HUES48 (cell line): ENCODE measurements around the gene CCDC92.

ENCODE experiments used
- H3K27ac ChIP-seq: one replicate; pipeline ENCODE4 v1.7.0; 2013; ENCODE audit warnings: low read depth, low read length, inconsistent platforms
- H3K27me3 ChIP-seq: 2 replicates; pipeline ENCODE4 v1.6.1; 2013; ENCODE audit warnings: mild to moderate bottlenecking, low read length; ENCODE audit not compliant: control insufficient read depth, insufficient read depth
- H3K36me3 ChIP-seq: 2 replicates; pipeline ENCODE4 v1.6.1; 2013; ENCODE audit warnings: low read length; ENCODE audit not compliant: control insufficient read depth, insufficient read depth
- H3K4me1 ChIP-seq: 2 replicates; pipeline ENCODE4 v1.6.1; 2013; ENCODE audit warnings: mild to moderate bottlenecking, low read length; ENCODE audit not compliant: control insufficient read depth, insufficient read depth
- H3K4me3 ChIP-seq: 2 replicates; pipeline ENCODE4 v1.5.1; 2013; ENCODE audit warnings: mild to moderate bottlenecking, low read depth, low read length
- H3K9ac ChIP-seq: 2 replicates; pipeline ENCODE4 v1.6.1; 2013; ENCODE audit warnings: mild to moderate bottlenecking, low read depth, low read length, moderate library complexity
- H3K9me3 ChIP-seq: 2 replicates; pipeline ENCODE4 v1.6.1; 2013; ENCODE audit warnings: low read length; ENCODE audit not compliant: control insufficient read depth, insufficient read depth

Gene CCDC92

GRCh38 chr12:124000111-124000510 is 27.5 kb upstream of the CCDC92 start:
- H3K4me3 ChIP-seq, result no peak overlapping the region
- no peaks in the 10 kb centered on the region for H3K4me1 ChIP-seq
- H3K9ac ChIP-seq, result no peak overlapping the region
- no peak overlapping the region for H3K27ac ChIP-seq
- H3K27me3 ChIP-seq, result no peaks in the 10 kb centered on the region
- H3K9me3 ChIP-seq, result no peaks in the 10 kb centered on the region
- peaks cover 14% of the 10 kb centered on the region; the same call in 1 of the 2 replicates for H3K36me3 ChIP-seq

GRCh38 chr12:123998991-123999359 is 26.3 kb upstream of the CCDC92 start:
- H3K9ac ChIP-seq, result no peak overlapping the region
- no peak overlapping the region for H3K27ac ChIP-seq
- no peak overlapping the region for H3K4me3 ChIP-seq
- no peaks in the 10 kb centered on the region for H3K27me3 ChIP-seq
- no peaks in the 10 kb centered on the region for H3K4me1 ChIP-seq
- no peaks in the 10 kb centered on the region for H3K9me3 ChIP-seq
- H3K36me3 ChIP-seq, result peaks cover 14% of the 10 kb centered on the region; the same call in 1 of the 2 replicates

- H3K27ac ChIP-seq, result no peak overlapping the region
- H3K9me3 ChIP-seq, result no peaks in the 10 kb centered on the region
- H3K27me3 ChIP-seq, result no peaks in the 10 kb centered on the region
- no peak overlapping the region for H3K4me3 ChIP-seq
- H3K9ac ChIP-seq, result no peak overlapping the region
- H3K36me3 ChIP-seq, result peaks cover 14% of the 10 kb centered on the region; the same call in 1 of the 2 replicates
- no peaks in the 10 kb centered on the region for H3K4me1 ChIP-seq
Observed at GRCh38 chr12:123998344-123998990, 25.8 kb upstream of the CCDC92 start.

- Histone ChIP-seq H3K27me3 (no peaks in the 10 kb centered on the region), H3K4me3 (no peak overlapping the region), H3K36me3 (peaks cover 18% of the 10 kb centered on the region; the same call in 1 of the 2 replicates), H3K9ac (no peak overlapping the region), H3K4me1 (no peaks in the 10 kb centered on the region), H3K27ac (no peak overlapping the region), H3K9me3 (no peaks in the 10 kb centered on the region)
Observed at GRCh38 chr12:123997908-123998307, 25.3 kb upstream of the CCDC92 start.

- Histone ChIP-seq H3K27me3 (no peaks in the 10 kb centered on the region), H3K27ac (no peak overlapping the region), H3K4me1 (no peaks in the 10 kb centered on the region), H3K36me3 (peaks cover 23% of the 10 kb centered on the region; the same call in 1 of the 2 replicates), H3K9me3 (no peaks in the 10 kb centered on the region), H3K9ac (no peak overlapping the region), H3K4me3 (no peak overlapping the region)
Observed at GRCh38 chr12:123997033-123997822, 24.6 kb upstream of the CCDC92 start.

- Histone ChIP-seq H3K9me3 (no peaks in the 10 kb centered on the region), H3K36me3 (peaks cover 21% of the 10 kb centered on the region; the same call in 1 of the 2 replicates), H3K9ac (no peak overlapping the region), H3K27ac (no peak overlapping the region), H3K27me3 (no peaks in the 10 kb centered on the region), H3K4me3 (no peak overlapping the region), H3K4me1 (no peaks in the 10 kb centered on the region)
Observed at GRCh38 chr12:123996581-123996980, 23.9 kb upstream of the CCDC92 start.

- no peak overlapping the region for H3K4me3 ChIP-seq
- no peak overlapping the region for H3K27ac ChIP-seq
- no peaks in the 10 kb centered on the region for H3K9me3 ChIP-seq
- H3K27me3 ChIP-seq, result no peaks in the 10 kb centered on the region
- no peak overlapping the region for H3K9ac ChIP-seq
- H3K4me1 ChIP-seq, result no peaks in the 10 kb centered on the region; the same call in 1 of the 2 replicates
- peaks cover 17% of the 10 kb centered on the region; the same call in 1 of the 2 replicates for H3K36me3 ChIP-seq
Observed at GRCh38 chr12:123995023-123995748, 22.6 kb upstream of the CCDC92 start.

- H3K27me3 ChIP-seq, result no peaks in the 10 kb centered on the region
- H3K9me3 ChIP-seq, result no peaks in the 10 kb centered on the region
- H3K4me1 ChIP-seq, result no peaks in the 10 kb centered on the region; the same call in 1 of the 2 replicates
- no peak overlapping the region for H3K9ac ChIP-seq
- H3K36me3 ChIP-seq, result peaks cover 21% of the 10 kb centered on the region; the same call in 1 of the 2 replicates
- no peak overlapping the region for H3K4me3 ChIP-seq
- H3K27ac ChIP-seq, result no peak overlapping the region
Observed at GRCh38 chr12:123992118-123992825, 19.6 kb upstream of the CCDC92 start.

GRCh38 chr12:123991372-123991951 is 18.8 kb upstream of the CCDC92 start:
- Histone ChIP-seq H3K4me3 (no peak overlapping the region), H3K4me1 (no peaks in the 10 kb centered on the region; the same call in 1 of the 2 replicates), H3K27me3 (no peaks in the 10 kb centered on the region), H3K9me3 (no peaks in the 10 kb centered on the region), H3K36me3 (peaks cover 21% of the 10 kb centered on the region; the same call in 1 of the 2 replicates), H3K27ac (no peak overlapping the region), H3K9ac (no peak overlapping the region)

- H3K27me3 ChIP-seq, result no peaks in the 10 kb centered on the region
- no peak overlapping the region for H3K9ac ChIP-seq
- no peaks in the 10 kb centered on the region for H3K9me3 ChIP-seq
- peaks cover 21% of the 10 kb centered on the region; the same call in 1 of the 2 replicates for H3K36me3 ChIP-seq
- no peaks in the 10 kb centered on the region; the same call in 1 of the 2 replicates for H3K4me1 ChIP-seq
- H3K4me3 ChIP-seq, result no peak overlapping the region
- H3K27ac ChIP-seq, result no peak overlapping the region
Observed at GRCh38 chr12:123990511-123990910, 17.9 kb upstream of the CCDC92 start.
